Measurements from ENCODE around the gene EHMT1.

EHMT1 gene

DNA sequence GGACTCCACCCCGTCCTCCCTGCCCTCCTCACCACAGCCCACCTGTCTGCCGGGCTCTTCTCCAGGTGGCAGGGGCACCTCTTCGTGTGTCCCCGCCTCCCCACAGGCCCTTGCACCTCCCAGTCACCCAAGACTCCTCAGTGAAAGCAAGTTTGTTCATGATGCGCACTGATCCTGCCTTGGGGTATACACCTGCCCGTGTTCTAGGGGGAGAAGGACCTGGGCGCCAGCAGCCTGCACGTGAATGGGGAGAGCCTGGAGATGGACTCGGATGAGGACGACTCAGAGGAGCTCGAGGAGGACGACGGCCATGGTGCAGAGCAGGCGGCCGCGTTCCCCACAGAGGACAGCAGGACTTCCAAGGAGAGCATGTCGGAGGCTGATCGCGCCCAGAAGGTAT lies 124.9 kb downstream of the EHMT1 start:
- Histone ChIP-seq H3K27me3 (ENCODE audit: insufficient read depth, insufficient read length) (no peaks in the 10 kb centered on the region), H3K4me3 (ENCODE audit: insufficient read length, low read depth) (no peak overlapping the region), H3K9ac (ENCODE audit: insufficient read length, low read depth) (no peak overlapping the region), H3K36me3 (ENCODE audit: insufficient read depth, insufficient read length, low read length) (peaks cover 62% of the 10 kb centered on the region), H3K9me3 (ENCODE audit: insufficient read depth, low read length) (no peaks in the 10 kb centered on the region), H3K4me1 (ENCODE audit: insufficient read depth, insufficient read length) (peaks cover 12% of the 10 kb centered on the region)
- DNase-seq (ENCODE audit: low read depth, low spot score), result no peak
- TF ChIP-seq ZNF274 (IDR thresholded peaks at IDR 0.05; ENCODE audit: low read depth, low read length) (no peak), SUZ12 (IDR thresholded peaks at IDR 0.05; ENCODE audit: extremely low read depth, insufficient read depth, insufficient read length) (no peak), YY1 (IDR thresholded peaks at IDR 0.05; ENCODE audit: insufficient read depth, insufficient read length) (no peak)

- Histone ChIP-seq H3K4me1 (ENCODE audit: insufficient read depth, insufficient read length) (peaks cover 12% of the 10 kb centered on the region), H3K36me3 (ENCODE audit: insufficient read depth, insufficient read length, low read length) (peaks cover 64% of the 10 kb centered on the region), H3K4me3 (ENCODE audit: insufficient read length, low read depth) (no peak overlapping the region)
These were observed 125.9 kb downstream of the EHMT1 start for GRCh38 chr9:137744632-137745183.

DNA sequence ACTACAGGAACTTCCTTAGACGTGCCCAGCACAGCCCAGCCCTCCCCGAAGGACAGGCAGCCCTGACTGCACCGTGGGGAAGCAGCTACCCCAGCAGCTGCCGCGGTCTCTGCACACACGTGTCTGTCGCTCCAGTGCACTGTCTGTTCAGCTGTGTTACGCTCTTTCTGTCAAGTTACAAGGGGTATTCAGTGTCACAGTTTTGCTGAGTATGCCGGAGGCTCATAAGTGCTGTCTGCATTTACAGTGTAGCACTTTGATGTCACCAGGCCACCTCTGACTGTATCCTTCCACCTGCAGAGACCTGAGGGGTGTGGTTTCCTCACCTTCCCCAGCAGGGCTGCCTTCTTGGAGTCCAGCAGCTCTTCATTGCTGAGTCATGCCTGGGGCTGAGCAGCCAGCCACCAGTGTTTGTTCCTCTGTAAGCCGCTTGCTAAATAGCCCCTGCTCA lies 126.8 kb downstream of the EHMT1 start:
- H3K27me3 ChIP-seq (ENCODE audit: insufficient read depth, insufficient read length), result no peaks in the 10 kb centered on the region
- DNase-seq (ENCODE audit: low read depth, low spot score), result no peak
- H3K9ac ChIP-seq (ENCODE audit: insufficient read length, low read depth), result no peak overlapping the region
- no peak overlapping the region for H3K4me3 ChIP-seq (ENCODE audit: insufficient read length, low read depth)
- TF ChIP-seq YY1 (IDR thresholded peaks at IDR 0.05; ENCODE audit: insufficient read depth, insufficient read length) (no peak), ZNF274 (IDR thresholded peaks at IDR 0.05; ENCODE audit: low read depth, low read length) (no peak), SUZ12 (IDR thresholded peaks at IDR 0.05; ENCODE audit: extremely low read depth, insufficient read depth, insufficient read length) (no peak)
- H3K9me3 ChIP-seq (ENCODE audit: insufficient read depth, low read length), result no peaks in the 10 kb centered on the region
- peaks cover 12% of the 10 kb centered on the region for H3K4me1 ChIP-seq (ENCODE audit: insufficient read depth, insufficient read length)
- peaks cover 63% of the 10 kb centered on the region for H3K36me3 ChIP-seq (ENCODE audit: insufficient read depth, insufficient read length, low read length)

More at GRCh38 chr9:137744632-137745183, 125.9 kb downstream of the EHMT1 start:
- no peaks in the 10 kb centered on the region for H3K27me3 ChIP-seq (ENCODE audit: insufficient read depth, insufficient read length)
- no peaks in the 10 kb centered on the region for H3K9me3 ChIP-seq (ENCODE audit: insufficient read depth, low read length)
- H3K9ac ChIP-seq (ENCODE audit: insufficient read length, low read depth), result no peak overlapping the region
- DNase-seq (ENCODE audit: low read depth, low spot score), result no peak
- no peak for TF ChIP-seq SUZ12 (IDR thresholded peaks at IDR 0.05; ENCODE audit: extremely low read depth, insufficient read depth, insufficient read length)
- no peak for TF ChIP-seq YY1 (IDR thresholded peaks at IDR 0.05; ENCODE audit: insufficient read depth, insufficient read length)
- TF ChIP-seq ZNF274 (IDR thresholded peaks at IDR 0.05; ENCODE audit: low read depth, low read length), result no peak

- DNase-seq (ENCODE audit: low read depth, low spot score), result no peak
- H3K4me1 ChIP-seq (ENCODE audit: insufficient read depth, insufficient read length), result peaks cover 4% of the 10 kb centered on the region
- no peak overlapping the region for H3K4me3 ChIP-seq (ENCODE audit: insufficient read length, low read depth)
- H3K36me3 ChIP-seq (ENCODE audit: insufficient read depth, insufficient read length, low read length), result peaks cover 67% of the 10 kb centered on the region
- no peak overlapping the region for H3K9ac ChIP-seq (ENCODE audit: insufficient read length, low read depth)
- TF ChIP-seq YY1 (IDR thresholded peaks at IDR 0.05; ENCODE audit: insufficient read depth, insufficient read length), result no peak
- no peak for TF ChIP-seq ZNF274 (IDR thresholded peaks at IDR 0.05; ENCODE audit: low read depth, low read length)
- no peak for TF ChIP-seq SUZ12 (IDR thresholded peaks at IDR 0.05; ENCODE audit: extremely low read depth, insufficient read depth, insufficient read length)
- no peaks in the 10 kb centered on the region for H3K9me3 ChIP-seq (ENCODE audit: insufficient read depth, low read length)
- H3K27me3 ChIP-seq (ENCODE audit: insufficient read depth, insufficient read length), result no peaks in the 10 kb centered on the region
These were observed 129.5 kb downstream of the EHMT1 start for GRCh38 chr9:137748311-137748710.

DNA sequence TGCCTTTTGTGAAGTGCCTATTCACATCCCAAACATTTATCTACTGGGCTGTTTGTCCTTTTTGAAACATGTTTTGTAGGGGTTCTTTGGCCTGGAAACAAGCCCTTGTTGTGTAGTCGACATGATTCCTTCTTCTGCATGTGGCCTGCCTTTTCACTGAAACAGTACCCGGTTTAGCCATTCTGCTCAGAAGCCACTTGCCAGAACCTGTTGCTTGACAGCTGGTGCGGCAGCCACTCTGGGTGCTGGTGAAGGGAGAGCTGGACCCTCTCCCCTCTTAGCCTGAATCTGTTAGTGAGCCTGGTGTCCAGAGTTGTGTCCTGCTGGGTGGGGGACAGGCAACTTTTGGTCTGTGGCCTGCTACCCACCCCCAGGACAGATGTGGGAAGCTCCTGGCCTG lies 129.9 kb downstream of the EHMT1 start:
- DNase-seq (ENCODE audit: low read depth, low spot score), result no peak
- H3K4me1 ChIP-seq (ENCODE audit: insufficient read depth, insufficient read length), result peaks cover 4% of the 10 kb centered on the region
- no peak overlapping the region for H3K4me3 ChIP-seq (ENCODE audit: insufficient read length, low read depth)
- TF ChIP-seq SUZ12 (IDR thresholded peaks at IDR 0.05; ENCODE audit: extremely low read depth, insufficient read depth, insufficient read length) (no peak), YY1 (IDR thresholded peaks at IDR 0.05; ENCODE audit: insufficient read depth, insufficient read length) (no peak), ZNF274 (IDR thresholded peaks at IDR 0.05; ENCODE audit: low read depth, low read length) (no peak)
- peaks cover 67% of the 10 kb centered on the region for H3K36me3 ChIP-seq (ENCODE audit: insufficient read depth, insufficient read length, low read length)
- H3K9ac ChIP-seq (ENCODE audit: insufficient read length, low read depth), result no peak overlapping the region
- no peaks in the 10 kb centered on the region for H3K9me3 ChIP-seq (ENCODE audit: insufficient read depth, low read length)
- no peaks in the 10 kb centered on the region for H3K27me3 ChIP-seq (ENCODE audit: insufficient read depth, insufficient read length)

DNA sequence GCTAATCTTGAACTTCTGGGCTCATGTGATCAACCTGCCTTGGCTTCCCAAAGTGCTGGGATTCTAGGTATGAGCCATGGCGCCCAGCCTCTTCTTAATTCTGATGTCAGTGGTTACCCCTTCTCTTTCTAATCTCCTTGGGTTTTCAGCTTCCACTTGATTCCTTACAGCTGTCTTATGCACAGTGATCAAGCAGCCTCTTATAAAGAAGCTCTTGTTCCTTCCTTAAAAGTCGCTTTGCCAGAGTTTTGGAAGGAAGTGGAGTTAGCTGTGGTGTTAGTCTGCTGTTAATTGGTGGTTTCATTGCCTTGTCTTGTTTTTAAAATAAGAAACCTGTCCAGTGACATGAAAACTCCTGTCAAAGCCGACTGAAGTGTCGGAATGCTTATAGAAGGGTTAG lies 130.7 kb downstream of the EHMT1 start:
- DNase-seq (ENCODE audit: low read depth, low spot score), result no peak
- Histone ChIP-seq H3K4me3 (ENCODE audit: insufficient read length, low read depth) (no peak overlapping the region), H3K9me3 (ENCODE audit: insufficient read depth, low read length) (0 out of 2 replicates have a peak, but pooled peaks cover under 1% of the 10 kb centered on the region), H3K27me3 (ENCODE audit: insufficient read depth, insufficient read length) (no peaks in the 10 kb centered on the region), H3K36me3 (ENCODE audit: insufficient read depth, insufficient read length, low read length) (peaks cover 68% of the 10 kb centered on the region), H3K9ac (ENCODE audit: insufficient read length, low read depth) (no peak overlapping the region), H3K4me1 (ENCODE audit: insufficient read depth, insufficient read length) (peaks cover 4% of the 10 kb centered on the region)
- TF ChIP-seq YY1 (IDR thresholded peaks at IDR 0.05; ENCODE audit: insufficient read depth, insufficient read length) (no peak), ZNF274 (IDR thresholded peaks at IDR 0.05; ENCODE audit: low read depth, low read length) (no peak), SUZ12 (IDR thresholded peaks at IDR 0.05; ENCODE audit: extremely low read depth, insufficient read depth, insufficient read length) (no peak)

- Histone ChIP-seq H3K9me3 (ENCODE audit: insufficient read depth, low read length) (peaks cover 5% of the 10 kb centered on the region; the same call in 1 of the 2 replicates), H3K4me3 (ENCODE audit: insufficient read length, low read depth) (no peak overlapping the region), H3K36me3 (ENCODE audit: insufficient read depth, insufficient read length, low read length) (peaks cover 69% of the 10 kb centered on the region), H3K4me1 (ENCODE audit: insufficient read depth, insufficient read length) (peaks cover 4% of the 10 kb centered on the region), H3K27me3 (ENCODE audit: insufficient read depth, insufficient read length) (no peaks in the 10 kb centered on the region), H3K9ac (ENCODE audit: insufficient read length, low read depth) (no peak overlapping the region)
- DNase-seq (ENCODE audit: low read depth, low spot score), result no peak
- TF ChIP-seq YY1 (IDR thresholded peaks at IDR 0.05; ENCODE audit: insufficient read depth, insufficient read length) (no peak), ZNF274 (IDR thresholded peaks at IDR 0.05; ENCODE audit: low read depth, low read length) (no peak), SUZ12 (IDR thresholded peaks at IDR 0.05; ENCODE audit: extremely low read depth, insufficient read depth, insufficient read length) (no peak)
These were observed 131.2 kb downstream of the EHMT1 start for GRCh38 chr9:137750007-137750406.

Measured in NT2/D1 (cell line).